Eye (tissue), 1 donor: ENCODE results near the gene MAP4K3.

Experiments used
- DNase-seq: peaks from one replicate; pipeline ENCODE4 v3.0.0-alpha.2; 2015

The MAP4K3 gene

DNA sequence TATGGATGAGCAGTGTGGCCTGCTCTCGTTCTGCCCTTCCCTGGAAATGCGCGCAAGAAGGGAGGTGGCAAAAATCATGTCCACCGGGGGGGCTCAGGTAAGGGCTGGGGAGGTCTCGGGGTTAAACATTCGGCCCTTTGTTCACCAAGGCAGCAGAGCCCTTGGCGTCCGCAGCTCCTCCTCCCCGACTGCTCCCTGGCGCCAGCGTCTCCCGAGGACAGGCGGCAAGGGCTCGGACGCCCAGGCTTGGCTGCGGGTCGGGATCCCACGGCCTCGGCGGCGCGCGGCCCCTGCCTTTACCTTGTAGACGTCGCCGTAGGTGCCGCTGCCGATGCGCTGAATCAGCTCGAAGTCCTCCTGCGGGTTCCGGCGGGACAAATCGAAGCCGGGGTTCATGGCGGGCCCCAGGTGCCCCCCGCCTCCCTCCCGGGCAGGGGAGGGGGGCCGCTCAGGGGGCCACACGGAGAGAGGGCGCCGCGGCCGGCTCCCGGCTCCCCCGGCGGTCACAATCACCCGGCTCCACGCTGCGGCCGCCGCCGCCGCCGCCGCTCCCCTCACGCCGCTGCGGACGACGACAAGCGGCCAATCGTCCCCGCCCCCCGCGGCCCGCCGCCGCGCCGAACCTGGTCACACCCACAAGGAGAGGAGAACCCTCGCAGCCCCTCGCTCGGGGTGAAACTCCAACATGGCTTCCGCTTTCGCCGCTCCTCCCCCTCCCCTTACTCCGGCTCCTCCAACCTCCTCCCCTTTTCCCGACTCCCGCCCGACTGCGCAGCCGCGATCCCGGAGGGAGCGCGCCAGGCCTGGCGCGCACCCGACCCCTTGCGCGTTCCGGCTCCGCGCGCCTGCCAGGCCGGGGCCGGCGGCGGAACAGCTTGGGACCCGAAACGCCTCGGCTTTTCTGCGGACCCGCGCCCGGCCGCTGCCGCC lies at the start of gene MAP4K3:
Gene MAP4K3, minus strand, starts transcription at position 694 of the 930 bp plus-strand sequence. Its CDS starts 298 bp downstream, at position 396.
- peak; percentile 98 for DNase-seq

DNA sequence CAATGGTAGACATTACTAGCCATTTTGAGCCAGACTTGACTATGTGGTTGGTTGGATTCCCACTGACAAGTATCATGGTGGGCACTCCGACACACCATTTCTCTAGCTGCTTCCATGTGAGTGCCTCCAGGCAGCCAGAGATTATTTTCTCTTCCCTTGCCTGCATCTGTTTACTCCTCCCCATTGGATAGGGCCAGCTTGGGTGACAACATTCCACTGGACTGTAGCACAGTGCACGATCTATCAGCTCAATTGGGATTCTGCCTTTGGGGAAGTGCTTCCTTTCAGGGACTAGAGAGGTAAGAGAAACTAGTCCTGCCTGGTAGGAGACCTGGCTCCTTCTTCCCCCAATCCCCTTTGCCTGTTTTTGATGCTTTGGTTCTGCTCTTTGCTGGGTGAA lies 49.0 kb upstream of the MAP4K3 start:
- no peak for DNase-seq

DNA sequence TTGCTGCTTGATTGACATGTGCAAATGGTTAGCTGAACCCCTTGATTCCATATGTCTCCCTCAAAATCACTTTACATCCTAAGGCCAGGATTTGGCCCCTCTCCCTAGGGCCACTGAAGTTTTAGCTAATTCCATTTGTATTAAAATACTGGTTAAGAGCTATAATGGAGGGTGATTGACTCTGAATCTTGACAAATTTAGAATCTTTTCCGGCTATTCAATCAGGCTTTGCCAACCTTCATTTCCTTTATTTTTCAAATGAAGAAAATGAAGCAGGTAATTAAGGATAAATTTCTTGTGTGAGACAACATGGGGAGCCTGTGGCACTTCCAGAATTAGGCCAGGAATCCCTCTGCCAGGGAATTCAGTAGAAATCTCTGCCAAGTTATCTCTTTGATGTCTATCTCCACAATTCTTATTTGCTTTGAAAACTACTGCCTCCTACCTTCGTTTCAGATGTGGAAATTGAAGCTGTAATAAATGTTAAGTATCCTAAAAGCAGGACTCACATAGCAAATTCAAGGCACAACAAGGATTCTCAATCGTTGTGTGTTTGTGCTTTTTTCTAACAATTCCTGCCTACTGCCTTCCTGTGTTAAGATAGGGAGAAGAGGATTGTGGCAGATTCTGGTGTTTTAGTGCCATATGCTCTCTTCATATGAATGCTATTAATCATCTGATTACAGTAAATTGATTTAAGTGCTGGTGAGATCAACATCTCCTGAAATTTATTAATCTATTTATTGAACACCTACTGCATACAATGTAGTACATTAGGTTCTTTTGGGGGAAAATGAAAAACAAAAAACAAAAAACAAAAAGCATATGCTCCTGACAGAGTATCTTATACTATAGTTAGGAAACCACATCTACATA lies 47.8 kb upstream of the MAP4K3 start:
- no peak for DNase-seq

DNA sequence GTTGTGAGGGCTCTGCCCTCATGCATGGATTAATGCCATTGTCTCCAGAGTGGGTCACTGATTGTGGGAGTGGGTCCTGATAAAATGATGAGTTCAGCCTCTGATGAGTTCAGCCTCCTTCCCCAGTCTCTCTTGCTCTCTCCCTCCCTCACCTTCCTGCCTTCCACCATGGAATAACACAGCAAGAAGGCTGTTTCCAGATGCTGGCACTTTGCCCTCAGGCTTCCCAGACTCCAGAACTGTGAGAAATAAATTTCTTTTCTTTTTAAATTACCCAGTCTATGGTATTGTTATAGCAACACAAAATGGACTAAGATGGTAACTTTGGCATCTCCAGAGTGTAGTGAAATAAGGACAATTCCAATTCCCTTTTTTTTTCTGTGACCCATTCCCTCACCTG lies 47.1 kb upstream of the MAP4K3 start:
- no peak for DNase-seq

DNA sequence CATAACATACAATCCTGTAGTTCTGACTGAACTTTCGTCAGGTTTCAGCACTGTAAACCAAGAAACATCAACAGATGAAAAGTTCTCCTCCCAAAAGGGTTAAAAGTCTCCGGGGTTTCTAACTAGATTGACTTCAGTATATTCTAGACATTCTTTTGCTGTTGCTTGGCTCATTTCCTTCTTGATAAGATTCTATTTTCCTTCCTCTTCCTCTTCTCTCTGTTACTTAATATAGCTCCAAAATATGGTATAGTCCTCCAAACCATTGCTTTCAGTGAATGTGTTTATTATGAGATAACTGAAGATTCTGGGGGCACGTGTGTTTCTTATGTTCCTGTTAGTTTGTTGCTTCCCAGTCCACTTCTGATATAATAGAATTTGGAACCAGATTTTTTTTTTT lies 46.4 kb upstream of the MAP4K3 start:
- DNase-seq: no peak

DNA sequence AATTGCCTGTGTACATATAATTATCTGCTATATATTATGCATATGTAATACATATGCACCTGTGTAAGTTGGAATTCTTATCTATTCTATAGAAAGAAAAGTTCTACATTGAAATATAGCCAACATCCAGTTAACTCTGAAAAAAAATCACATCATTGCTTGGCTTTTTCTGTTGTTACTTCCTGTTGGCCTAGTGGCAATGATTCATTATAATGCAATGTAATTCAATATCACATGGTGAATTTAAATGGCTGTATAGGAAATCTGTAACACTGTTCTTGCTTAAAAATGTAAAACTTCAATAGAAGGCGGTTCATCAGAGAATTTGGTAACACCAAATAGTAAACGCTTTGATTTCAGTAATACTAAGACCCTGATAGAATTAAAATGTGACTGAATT lies 44.5 kb upstream of the MAP4K3 start:
- no peak for DNase-seq

DNA sequence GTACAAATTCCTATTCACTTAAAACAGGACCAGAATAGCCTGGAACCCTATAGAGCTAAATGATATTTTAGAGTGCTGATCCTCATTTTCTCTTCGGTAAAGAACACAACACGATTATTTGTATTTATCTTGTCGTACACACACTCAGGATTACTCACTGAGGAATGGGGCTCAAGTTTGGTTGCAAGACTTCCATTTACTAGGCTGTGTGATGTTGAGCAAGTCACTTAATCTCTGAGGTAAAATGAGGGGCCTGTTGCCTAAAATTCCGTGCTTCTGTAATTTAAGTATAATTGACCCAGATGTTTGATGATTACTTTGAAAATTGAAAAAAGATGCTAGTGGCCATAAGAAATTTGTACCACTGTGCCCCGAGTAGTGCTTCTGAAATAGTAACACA lies 42.6 kb upstream of the MAP4K3 start:
- no peak for DNase-seq

DNA sequence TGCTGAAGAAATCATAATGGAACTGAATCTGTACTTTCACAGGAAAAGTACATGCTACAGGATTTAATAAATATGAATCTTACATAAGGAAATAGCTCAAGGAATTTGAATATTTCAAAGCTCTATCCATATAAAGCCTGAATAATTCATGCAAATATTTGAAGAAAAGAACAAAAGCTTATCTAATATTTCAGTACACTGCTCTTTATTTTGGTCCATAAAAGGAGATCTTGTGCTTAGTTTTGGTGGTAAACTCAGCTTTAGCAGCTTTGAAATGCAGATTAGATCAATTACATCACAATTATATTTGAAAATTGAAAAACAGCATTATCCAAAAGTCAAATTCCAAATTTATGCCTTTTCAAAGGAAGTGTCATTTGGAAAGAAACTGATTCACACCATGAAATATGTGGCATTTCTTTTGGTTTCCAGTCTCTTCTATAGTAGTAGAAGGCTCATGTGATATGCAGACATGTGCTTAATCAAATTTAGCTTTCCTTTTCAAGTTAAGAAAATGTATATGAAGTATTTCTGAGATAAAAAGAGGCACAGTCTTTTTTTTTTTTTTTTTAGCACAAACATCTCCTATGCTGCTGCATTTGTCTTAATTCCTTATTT lies 42.1 kb upstream of the MAP4K3 start:
- no peak for DNase-seq

DNA sequence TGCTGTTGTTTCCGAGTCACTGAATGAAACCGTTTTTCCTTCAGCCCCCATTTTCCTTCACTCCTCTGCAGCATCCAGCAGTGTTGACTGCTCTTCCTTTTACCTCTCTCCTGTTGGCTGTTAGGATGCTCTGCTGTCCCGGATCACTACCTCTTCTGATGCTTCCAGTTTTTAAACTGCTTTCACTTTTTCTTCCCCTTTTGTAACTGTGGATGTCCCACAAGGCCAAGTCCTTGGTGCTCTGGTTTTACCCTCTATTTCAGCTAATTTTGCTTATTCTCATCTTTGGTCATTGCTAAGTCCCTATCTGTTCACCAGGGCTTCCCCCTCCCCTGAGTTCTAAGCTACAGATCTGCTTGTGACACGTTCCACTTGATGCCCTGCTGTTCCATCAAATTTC lies 39.4 kb upstream of the MAP4K3 start:
- DNase-seq: no peak

DNA sequence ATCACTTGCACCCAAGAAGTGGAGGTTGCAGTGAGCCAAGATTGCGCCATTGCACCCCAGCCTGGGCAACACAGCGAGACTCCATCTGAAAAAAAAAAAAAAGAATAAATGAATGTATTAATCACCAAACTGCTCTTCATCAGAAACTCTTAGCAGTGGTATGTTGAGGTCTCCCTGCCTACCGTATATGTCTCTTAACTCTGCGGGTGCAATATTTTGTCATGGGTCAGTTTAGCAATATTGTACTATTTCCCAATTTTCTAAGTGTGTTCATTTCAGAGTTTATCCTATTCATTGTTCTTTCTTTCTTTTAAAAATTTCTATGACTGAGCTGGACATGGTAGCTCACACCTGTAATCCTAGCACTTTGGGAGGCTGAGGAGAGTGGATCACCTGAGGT lies 37.9 kb upstream of the MAP4K3 start:
- DNase-seq: no peak

DNA sequence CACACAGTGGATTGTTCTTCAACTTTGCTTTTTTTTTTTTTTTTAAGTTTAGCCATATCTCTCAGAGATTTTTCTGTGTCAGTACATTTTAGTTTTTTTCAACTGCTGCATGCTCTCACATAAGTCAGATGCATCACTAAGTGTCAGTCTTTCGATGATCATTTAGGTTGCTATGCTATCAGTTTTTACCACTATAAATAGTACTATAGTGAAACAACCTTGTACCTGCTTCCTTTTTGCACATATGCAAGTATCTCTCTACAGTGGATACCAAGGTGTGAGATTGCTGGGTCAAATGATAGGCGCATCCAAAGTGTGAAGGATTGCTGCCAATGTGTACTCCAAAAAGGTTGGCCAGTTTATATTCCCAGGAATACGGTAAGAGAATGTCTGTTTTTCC lies 33.5 kb upstream of the MAP4K3 start:
- no peak for DNase-seq

DNA sequence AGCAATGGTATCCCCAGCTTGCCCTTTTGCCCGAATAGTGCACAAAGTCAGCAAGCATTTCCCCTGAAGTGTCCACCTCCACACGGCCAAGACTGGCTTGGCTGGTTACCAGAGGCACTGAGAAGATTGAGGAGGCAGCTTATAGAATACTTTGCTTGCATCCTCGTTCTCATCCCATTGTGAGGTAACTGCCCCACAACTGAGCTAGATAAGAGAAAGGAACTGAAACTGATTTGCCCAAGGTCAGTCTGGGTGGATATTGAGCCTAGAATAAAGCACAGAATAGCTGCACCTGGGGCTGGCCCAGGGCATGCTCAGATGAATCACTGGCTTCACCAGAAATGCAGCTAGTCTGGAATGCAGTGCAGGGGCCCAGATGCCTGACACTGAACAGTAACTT lies 32.7 kb upstream of the MAP4K3 start:
- no peak for DNase-seq

DNA sequence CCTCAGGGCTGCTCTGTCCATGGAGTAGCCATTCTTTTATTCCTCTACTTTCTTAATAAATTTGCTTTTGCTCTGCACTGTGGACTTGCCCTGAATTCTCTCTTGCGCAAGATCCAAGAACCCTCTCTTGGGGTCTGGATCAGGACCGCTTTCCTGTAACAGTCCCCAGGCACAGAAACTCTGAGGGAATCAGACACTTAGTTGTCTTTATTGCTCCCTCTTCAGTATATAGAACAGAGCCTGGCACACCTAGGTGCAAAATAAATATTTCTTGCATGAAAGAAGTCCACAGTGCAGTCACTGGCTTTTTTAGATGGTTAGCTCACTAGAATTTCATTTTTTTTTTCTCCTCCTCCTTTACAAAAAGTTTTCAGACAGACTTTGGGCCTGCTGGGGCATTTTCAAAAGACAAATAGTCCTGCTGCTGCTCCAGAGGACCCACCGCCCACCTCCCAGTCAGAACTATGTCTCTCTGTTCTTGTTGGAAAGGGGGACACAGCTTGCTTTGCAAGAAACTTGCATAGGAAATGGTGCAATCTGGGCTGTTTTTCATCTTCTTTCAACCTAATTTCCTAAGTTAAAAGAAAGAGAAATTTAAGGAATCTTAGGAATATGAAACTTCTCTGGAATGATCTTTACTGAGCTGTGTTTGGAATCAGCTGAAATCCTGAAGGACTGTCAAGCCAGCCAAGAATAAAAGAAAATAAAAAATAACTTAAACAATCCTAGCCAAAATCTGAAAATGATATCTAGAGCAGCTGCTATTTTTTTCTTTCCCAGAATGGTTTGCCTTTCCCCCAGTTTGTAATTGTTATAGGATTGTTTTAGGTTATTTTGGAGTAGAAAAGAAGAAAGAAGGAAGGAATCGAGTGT lies 31.7 kb upstream of the MAP4K3 start:
- DNase-seq: peak; percentile 24

DNA sequence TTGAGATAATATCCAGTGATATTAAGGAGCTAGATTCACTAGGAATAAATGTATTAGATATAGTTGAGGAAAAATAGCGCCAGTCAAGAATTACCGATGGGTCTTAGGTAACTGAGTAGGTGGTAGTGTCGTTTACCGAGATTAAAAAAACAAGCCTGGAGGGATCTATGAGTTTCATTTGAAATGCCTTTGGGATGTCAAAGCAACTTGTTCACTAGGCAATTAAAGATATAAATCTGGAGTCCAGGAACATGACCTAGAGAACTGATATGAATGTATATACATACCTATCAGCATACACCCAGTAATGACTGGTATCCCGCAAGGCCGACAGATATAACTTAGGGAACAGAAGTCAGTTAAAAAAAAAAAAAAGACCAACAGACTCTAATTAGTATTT lies 29.2 kb upstream of the MAP4K3 start:
- DNase-seq: no peak

DNA sequence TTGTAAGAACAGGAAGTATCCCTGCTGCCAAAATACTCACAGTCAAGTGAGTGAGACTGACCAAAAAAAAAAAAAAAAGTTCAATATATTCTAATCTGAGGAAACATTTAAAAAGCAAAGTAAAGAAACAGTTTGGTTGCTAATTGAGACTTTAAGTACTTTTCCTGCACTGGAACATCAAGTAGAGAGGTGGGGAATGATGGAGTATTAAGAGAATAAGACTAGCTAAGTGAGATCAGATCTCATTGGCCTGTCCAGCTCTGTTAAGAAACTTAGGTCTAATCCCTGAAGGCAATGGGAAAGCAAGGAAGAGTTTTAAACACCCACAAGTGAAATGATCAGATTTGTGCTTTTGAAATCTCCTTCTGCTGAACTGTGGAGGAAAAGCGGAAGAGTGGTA lies 27.8 kb upstream of the MAP4K3 start:
- no peak for DNase-seq

DNA sequence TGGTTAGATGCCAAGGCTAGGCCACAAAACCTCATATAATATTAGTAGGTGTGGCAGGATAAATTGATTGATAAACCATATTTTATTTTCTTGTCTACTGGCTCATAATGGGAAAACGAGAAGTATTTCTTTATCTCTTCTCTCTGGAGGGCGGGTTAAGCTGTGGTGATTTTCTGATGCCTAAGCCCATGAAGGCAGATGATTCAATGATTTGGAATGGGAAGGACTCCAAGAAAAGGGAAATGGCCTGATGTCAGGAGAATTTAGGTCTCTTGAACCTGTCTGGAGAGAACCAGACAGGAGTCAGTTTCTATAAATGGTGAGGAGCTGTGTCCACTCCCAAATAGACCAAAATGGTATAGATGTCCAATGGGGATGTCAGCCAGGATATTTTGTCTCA lies 18.7 kb upstream of the MAP4K3 start:
- DNase-seq: no peak

DNA sequence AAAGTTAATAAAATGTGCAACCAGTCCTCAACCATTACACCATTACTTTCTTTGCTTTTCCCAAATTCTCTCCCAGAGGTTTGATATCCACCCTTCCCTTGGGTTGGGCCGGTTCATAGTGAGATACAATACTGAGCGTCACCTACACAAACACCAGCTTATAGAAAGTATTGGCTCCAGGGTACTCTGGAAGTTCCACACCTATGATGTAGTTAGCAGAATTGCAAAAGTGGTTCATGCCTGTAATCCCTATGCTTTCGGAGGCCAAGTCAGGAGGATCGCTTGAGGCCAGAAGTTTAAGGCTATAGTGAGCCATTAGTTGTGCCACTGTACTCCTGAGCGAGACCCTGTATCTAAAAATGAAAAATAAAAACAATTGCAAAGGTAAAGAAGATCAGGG lies 15.3 kb upstream of the MAP4K3 start:
- DNase-seq: no peak

DNA sequence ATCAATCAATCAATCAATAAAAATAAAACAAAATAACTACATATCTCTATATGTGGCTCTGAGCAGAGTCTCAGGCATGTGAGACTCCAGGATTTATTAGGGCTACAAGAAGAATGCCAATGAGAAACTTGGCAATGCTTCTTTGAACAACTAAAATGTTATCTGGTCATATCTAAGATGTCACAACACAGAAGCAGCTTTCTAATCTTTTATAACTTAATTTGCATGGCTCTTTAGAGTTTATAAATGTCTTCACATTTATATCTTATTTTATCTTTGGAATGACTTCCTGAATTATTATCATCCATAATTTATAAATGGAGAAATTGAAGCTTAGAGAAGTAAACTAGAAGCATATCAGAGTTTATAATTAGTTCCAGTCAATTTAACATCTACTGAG lies 14.9 kb upstream of the MAP4K3 start:
- no peak for DNase-seq

DNA sequence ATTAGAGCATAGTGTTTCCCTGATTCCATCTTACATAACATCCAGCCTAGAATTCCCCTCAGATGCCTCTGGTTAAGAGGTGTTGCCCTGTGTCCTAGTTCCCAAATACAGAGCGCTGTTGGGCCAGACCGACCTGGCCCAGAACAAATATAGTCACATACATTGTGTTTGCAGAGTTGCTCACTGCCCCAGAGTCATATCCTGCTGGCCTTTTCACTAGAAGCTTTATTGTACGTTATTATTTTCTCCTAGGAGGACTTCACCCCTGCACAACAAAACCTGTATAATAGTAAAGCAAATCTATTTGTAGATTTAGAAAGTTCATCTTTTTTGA lies 11.1 kb upstream of the MAP4K3 start:
- DNase-seq: no peak

DNA sequence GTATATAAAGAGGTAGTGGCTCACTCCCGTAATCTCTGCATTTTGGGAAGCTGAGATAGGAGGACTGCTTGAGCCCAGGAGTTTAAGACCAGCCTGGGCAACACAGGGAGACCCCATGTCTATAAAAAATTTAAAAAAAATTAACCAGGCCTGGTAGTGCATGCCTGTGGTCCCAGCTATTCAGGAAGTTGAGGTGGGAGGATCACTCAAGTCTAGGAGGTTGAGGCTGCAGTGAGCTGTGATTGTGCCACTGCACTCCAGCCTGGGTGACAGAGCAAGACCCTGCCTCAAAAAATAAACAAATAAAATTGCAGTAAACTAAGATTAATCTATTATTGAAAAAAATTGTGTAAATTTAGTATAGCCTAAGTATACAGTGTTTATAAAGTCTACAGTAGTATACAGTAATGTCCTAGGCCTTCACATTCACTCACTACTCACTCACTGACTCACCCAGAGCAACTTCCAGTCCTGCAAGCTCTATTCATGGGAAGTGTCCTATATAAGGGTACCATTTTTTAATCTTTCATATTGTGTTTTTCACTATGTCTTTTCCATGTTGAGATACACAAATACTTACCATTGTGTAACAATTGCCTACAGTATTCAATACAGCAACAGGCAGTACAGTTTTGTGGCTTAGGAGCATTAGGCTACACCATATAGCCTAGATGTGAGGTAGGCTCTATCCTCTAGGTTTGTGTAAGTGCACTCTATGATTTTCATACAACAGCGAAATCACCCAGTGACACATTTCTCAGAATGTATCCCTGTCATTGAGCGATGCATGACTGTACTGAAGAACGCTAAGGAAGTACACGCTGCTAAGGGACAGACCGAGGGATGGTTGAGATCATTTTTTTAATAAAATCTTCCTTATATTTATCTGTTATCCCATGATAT lies 10.4 kb upstream of the MAP4K3 start:
- DNase-seq: no peak

DNA sequence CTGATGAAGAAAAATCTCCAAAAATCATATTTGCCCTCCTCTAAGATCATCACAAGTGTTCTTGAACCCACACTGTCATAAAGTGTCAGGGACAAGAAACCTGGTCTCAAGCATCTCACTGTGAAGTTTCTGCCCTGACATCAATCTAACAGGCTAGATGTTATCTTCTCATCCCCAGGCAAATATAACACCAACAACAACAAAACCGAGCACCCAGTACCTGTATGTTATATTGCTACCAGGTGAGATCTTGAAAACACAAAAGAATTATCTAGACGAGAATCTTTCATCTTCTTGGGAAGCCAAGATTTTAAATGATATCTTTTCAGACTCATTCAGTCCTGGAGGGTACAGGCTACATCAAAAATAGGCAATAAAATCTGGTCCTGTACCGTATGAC lies 8.8 kb upstream of the MAP4K3 start:
- no peak for DNase-seq

DNA sequence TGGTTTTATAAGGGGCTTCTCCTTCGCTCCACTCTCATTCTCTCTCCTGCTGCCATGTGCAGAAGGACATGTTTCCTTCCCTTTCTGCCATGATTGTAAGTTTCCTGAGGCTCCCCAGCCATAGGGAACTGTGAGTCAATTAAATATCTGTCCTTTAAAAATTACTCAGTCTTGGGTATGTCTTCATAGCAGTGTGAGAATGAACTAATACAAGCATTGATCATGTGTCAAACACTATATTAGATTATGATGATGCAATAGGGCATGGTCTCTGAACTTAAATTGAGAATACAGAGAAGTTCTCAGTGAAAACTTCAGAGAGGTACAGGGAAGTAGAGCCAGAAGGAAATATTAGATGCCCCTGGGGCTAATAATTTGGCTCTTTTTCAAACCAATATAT lies 5.9 kb upstream of the MAP4K3 start:
- DNase-seq: no peak
